Measurements from ENCODE around the gene STK32A.

STK32A gene

GRCh38 chr5:147267082-147267832 lies 32.4 kb downstream of the STK32A start:
- DNase-seq = no peak

DNA sequence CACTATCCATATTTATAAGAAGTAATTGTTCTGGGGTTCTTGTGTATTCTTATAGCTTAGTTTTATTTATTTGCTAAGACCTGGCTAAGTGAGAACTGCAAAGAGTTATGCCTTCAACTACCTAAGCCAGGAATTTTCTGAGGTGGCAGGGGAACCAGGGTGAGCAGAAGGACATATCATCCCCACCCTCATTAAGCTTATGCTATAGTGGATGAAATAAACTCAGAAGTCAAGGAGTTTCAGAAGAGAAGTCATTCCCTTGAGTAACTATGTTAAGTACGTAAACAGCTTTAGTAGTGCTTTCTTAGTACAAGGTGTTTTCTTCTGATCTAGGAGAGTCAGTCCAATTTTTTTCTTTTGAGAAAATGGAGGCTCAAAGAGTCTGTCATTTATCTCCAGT lies 41.7 kb downstream of the STK32A start:
- no peak for DNase-seq

DNA sequence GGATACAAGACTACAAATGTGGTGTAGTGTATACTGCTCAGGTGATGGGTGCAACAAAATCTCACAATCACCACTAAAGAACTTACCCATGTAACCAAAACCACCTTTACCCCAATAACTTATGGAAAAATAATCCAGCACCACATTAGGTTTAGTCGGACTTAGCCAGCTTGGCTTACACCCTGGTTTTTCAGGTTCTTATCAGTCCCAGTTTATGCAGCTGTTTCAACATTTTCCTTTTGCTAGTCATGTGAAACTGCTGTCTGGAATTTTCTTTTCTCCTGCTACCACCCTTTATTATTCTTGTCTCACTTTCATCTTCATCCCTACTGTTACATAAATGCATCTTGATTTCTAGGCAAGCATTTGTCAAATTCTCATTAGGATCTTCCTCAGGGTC lies 51.5 kb downstream of the STK32A start:
- DNase-seq = no peak

GRCh38 chr5:147287110-147287509 lies 52.3 kb downstream of the STK32A start:
- no peak for DNase-seq

DNA sequence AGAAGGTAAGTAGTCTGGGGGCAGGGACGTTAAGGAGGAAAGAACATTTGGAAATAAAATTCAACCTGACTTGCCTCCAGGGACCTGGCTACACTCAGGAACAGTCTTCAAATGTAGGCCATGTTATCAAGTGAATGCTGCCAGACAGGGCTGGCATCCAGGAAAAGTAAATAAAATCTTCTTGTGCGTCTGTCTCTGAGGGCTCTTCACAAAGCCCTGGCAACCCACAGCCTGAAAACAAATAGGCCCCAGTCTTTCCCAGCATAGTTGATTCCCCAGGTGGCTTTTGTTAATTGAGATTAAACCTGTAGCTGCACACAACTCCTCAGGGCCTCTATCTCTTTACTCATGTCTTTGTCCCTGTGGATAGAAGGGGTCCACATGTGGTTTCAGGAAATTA lies 55.4 kb downstream of the STK32A start:
- no peak for DNase-seq

- DNase-seq = no peak
Observed at GRCh38 chr5:147303251-147303650, 68.4 kb downstream of the STK32A start.

DNA sequence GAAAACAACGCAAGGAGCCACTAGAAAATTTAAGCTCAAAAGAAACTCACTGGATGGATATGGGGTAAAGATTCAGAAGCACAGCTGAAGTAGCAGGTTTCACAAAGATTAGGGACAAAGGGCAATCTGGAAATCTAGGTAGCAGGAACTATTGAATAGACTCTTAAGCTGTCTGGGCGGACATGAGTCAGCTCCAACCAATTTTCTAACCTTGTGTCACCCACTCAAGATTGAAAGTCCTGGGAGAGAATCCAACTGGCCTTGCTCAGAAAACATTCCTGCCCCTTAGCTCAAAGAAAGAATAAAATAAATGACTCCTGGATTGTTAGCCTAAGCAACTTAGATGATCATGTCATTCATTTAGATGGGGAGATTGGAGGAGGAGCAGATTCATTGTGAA lies 69.2 kb downstream of the STK32A start:
- DNase-seq = no peak

DNA sequence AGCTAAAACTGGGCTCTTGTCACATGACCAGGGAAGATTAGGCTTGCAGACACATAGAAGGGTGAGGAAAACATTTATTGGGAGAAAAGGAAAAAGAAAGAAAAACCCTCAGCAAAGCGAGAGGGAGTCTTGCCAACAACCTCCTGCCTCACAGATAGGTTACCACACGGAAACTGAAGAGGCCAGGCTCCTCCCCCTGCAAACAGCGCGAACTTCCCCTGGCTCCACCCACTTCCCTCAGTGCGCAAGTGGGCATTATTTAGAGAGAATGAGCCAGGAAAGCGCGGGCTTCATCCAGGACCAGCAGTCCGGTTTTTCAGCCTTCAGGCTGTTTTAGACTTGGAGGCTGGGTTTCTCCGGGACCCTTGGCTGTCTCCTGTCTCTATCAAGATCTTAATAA lies 70.3 kb downstream of the STK32A start:
- no peak for DNase-seq

DNA sequence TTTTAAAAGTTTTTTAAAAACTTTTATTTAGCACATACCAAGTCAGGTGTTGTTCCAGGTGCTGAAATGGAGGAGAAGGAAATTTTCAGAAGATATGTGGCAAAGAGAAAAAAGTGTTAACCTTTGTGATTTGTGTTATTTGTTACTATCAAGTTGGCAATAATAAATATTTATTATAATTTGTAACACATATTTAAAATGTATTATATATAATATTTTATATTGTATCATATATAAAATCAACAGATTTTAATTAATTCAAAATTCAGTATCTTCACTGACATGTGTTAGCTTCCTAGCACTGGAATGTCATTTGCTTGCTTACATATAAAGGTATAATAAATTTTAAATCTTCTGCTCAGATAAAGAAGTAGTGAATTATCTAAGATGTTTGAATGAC lies 71.5 kb downstream of the STK32A start:
- DNase-seq = no peak

DNA sequence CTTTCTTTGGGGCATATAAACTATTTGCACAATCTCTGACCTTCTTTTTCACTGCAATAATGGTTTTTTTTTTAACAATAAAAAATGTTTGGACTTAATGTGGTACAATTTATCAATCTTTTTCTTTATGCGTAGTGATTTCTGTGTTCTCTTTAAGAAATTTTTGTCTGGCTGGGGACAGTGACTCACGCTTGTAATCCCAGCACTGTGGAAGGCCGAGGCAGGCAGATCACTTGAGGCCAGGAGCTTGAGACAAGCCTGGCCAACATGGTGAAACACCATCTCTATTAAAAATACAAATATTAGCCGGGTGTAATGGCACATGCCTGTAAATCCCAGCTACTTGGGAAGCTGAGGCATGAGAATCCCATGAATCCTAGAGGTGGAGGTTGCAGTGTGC lies 72.3 kb downstream of the STK32A start:
- DNase-seq = no peak

GRCh38 chr5:147309621-147310020 lies 74.8 kb downstream of the STK32A start:
- DNase-seq = no peak

DNA sequence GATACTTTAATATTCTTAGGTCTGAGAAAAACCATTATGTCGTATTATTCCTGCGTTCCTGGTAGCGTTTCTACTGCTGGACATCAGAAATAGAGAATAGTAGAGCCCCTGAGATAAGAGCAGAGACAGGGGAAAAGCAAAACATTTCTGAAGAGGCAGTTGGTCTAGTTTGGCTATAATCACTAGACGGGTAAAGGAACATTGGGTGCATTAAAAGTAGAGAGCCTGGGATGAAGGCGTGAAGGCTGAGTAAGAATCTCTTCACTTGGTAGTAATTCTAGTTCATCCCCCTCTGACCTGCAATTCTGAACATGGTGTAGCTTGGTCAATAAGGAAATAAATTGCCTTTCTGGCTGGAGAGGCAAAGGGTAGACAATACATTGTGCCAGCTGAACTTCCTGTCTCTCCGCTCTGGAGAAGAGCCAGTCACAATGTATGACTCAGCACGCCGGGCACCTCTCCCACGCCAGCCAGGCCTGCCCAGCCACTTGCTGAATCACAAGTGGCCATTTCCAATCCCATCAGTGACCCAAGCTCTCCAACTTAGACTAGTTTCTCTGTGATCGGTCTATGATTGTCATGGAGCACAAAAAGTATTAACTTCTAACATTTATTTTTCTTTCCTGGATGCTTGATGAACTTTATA lies 75.4 kb downstream of the STK32A start:
- no peak for DNase-seq

DNA sequence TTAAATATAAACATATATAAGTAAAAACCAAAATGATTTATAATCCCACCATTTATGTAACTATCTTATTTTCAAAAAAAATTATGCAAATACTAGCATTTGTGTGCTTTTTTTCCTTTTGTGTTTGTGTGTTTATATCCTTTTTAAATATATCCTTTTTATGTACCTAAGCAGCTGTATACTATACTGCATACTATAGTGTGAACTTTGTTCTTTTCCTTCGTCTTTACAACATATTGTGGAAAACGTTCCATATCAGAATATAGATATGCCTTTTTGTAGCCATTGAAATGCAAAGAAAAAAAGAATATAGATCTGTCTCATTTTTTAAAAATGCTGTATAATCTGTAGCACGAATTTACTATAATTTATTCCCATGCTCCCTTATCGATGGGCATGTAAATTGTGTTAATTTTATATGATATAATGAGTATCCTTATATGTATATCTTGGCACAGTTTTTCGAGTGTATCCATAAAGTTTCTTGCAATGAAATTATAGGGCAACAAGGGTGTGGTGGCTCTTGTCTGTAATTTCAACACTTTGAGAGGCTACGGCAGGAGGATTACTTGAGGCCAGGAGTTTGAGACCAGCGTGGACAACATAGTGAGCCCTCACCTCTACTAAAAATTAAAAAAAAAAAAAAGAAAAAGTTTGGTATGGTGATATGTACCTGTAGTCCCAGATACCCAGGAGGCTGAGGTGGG lies 83.3 kb downstream of the STK32A start:
- no peak for DNase-seq

GRCh38 chr5:147321569-147321968 lies 86.7 kb downstream of the STK32A start:
- DNase-seq = no peak

DNA sequence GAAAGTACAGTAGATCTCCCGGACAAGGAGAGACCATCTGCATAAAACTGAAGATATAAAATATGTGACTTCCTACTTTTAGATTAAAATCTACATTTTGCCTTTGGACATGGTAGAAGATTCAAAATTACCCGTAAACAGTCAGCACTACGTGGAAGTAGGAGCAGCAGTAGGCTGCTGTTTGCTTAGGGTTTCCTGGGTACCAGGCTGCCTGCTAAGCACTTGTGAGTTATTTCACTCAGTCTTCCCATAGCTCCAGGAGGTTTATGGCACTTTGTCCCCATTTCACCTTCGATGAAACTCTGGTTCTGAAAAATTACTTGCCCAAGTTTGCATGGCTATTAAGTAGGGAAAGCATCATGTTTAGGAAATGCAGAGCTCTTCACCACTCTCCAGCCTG lies 92.6 kb downstream of the STK32A start:
- no peak for DNase-seq

GRCh38 chr5:147327905-147328304 lies 93.1 kb downstream of the STK32A start:
- DNase-seq = no peak

DNA sequence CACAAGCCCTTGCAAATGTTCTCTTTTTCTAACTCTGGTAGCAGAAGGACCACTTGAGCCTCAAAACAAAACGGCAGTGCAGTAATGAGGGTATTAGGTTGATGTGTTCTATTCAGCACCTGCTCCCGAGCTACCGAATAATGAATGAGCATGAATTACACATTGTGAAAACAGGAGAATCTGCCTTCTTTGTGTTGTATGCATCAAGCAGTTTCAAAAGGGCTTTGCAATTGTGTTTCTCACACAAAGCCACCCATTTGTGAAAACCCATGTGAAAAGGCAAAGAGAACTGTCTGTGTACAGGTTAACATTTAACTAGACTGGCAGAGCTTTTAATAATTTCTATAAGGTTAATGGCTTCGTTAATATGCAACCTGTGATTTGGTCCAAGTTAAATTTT lies 97.8 kb downstream of the STK32A start:
- no peak for DNase-seq

DNA sequence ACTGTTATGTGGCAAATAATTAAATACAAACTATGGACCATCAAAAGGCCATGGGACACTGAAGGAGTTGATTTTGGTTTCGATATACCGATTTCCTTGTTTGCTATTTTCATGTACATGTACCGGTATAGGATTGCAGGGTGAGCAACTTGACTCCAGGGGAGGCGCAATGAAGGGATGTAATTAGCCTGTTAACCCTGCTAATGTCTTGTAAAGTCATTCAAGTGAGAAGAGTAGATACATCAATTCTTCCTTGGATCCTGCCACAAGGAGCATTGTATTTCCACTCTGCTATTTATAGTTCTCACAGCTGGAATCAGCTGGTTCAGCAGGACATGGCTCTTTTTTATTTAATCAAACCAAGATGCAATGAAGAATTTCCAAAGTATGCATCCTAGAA lies 102.0 kb downstream of the STK32A start:
- DNase-seq = no peak

DNA sequence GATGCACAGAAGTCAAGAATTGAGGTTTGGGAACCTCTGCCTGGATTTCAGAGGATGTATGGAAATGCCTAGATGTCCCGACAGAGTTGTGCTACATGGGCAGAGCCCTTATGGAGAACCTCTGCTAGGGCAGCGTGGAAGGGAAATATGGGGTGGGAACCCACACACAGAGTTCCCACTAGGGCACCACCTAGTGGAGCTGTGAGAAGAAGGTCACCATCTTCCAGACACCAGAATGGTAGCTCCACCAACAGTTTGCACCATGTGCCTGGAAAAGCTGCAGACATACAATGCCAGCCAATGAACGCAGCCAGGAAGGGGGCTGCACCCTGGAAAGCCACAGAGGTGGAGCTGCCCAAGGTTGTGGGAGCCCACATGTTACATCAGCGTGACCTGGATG lies 104.5 kb downstream of the STK32A start:
- DNase-seq = no peak

DNA sequence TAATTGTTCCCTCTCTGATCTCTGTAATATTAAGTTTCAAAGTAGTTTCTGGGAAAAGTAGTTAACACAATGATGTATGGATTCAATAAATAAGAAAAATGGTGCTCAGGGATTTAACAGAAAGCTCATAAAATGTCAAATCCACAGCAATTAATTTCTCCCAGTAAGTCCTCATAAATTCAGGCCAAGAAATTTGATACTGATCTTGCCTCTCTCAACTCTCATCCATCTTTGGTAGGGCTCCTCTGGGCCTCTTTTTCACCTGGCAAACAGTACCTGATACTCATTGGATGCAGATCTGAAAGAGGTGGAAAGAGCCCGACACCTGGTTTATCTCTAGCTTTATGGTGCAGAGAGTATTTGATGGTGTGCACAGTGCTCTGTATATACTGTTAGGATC lies 106.1 kb downstream of the STK32A start:
- DNase-seq = no peak

GRCh38 chr5:147341345-147341744 lies 106.5 kb downstream of the STK32A start:
- no peak for DNase-seq

DNA sequence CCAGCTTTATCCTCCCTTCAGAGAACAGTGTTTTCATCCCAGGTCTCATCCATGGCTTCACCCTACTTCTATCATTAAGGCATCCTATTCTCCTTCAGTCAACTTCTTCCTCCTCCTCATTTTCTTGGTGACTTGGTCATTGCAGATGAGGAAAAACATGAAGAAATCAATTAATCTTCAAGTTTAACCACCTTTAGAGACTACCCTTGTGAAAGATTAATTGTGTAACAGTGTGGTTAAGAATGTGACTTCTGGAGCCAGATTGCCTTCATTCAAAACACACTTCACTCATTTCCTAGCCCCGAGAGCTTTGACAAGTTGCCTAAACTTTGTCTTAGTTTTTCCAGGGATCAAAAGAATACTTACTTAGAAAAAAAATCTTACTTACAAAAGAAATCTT lies 110.0 kb downstream of the STK32A start:
- no peak for DNase-seq

DNA sequence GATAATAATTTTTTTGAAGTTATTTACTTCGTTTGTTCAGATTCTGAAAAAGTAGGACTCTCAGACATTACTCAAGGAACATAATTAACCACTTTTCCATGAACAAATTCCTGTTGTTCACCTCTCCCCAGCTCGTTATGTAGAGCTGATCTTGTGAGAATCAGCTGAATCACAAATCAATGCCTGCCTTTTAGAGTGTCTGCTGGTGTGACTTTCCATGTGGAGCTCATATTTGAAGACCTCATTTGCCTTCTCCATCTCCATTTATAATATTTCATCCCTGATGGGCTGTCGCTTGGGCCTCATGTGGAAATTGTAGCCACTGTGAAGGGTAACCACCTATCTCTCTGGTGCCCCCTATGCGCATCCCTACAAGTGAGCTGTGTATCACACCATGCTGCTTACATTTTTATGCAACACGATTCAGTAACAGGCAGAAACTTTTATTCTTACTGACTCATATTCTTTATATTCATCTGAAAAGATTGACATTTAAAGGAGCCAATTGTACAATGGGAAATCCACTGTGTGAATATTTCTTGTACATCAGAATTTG lies 111.3 kb downstream of the STK32A start:
- no peak for DNase-seq

GRCh38 chr5:147348046-147348445 lies 113.2 kb downstream of the STK32A start:
- DNase-seq = no peak

Data from CD4-positive, alpha-beta T cell treated with Interleukin-17A for 1 hour (primary cell).